H1 (cell line): ENCODE data around the gene AP1M1.

Experiments used
- BRCA1 ChIP-seq: IDR thresholded peaks from 2 replicates; pipeline ENCODE4 v1.6.1; 2012; ENCODE audit warnings: low read depth, low read length, improper control_type of control experiment
- CBX8 ChIP-seq: fragments of 300-800, 300-1000 bp; sonication (generic); IDR thresholded peaks from 2 replicates; pipeline ENCODE4 v1.7.1; 2016; ENCODE audit warnings: low read depth, low read length, borderline replicate concordance
- CHD1 ChIP-seq: IDR thresholded peaks from 2 replicates; pipeline ENCODE4 v1.6.1; 2012; ENCODE audit warnings: low read depth, low read length, improper control_type of control experiment
- CHD2 ChIP-seq: IDR thresholded peaks from 2 replicates; pipeline ENCODE4 v1.6.1; 2012; ENCODE audit warnings: low read length, improper control_type of control experiment
- EZH2 ChIP-seq: fragments of 200-600 bp; sonication (generic); IDR thresholded peaks from 2 replicates; pipeline ENCODE4 v1.7.1; 2012; ENCODE audit warnings: low read depth, mild to moderate bottlenecking, moderate library complexity, low read length, inconsistent platforms; ENCODE audit not compliant: severe bottlenecking
- POLR2A ChIP-seq, 2 experiments: IDR thresholded peaks; 1 replicate in 1 of 2; 2 replicates in 1 of 2; pipeline ENCODE4 v1.6.1; 2011; ENCODE audit warnings: low read depth in 2 of 2, low read length in 2 of 2, mild to moderate bottlenecking in 2 of 2; ENCODE audit errors: control extremely low read depth in 1 of 2
- POLR2AphosphoS5 ChIP-seq: IDR thresholded peaks from 2 replicates; pipeline ENCODE4 v1.6.1; 2011; ENCODE audit warnings: low read depth, low read length
- TF ChIP-seq, protein P1 (sequence below): IDR thresholded peaks from 2 replicates; pipeline ENCODE4 v1.6.1; 2011; ENCODE audit warnings: low read length, improper control_type of control experiment
- TF ChIP-seq, protein P2 (sequence below), 3 experiments: IDR thresholded peaks; 1 replicate in 2 of 3; 2 replicates in 1 of 3; pipeline versions ENCODE4 v1.5.1 to v1.6.1; 2011; ENCODE audit warnings: low read length in 3 of 3, mild to moderate bottlenecking in 3 of 3, inconsistent platforms in 2 of 3, low read depth in 1 of 3, moderate library complexity in 1 of 3; ENCODE audit not compliant: insufficient read depth in 1 of 3; ENCODE audit errors: control extremely low read depth in 1 of 3
- TF ChIP-seq, protein P3 (sequence below): IDR thresholded peaks from 2 replicates; pipeline ENCODE4 v1.6.1; 2012; ENCODE audit warnings: inconsistent platforms

DNA sequence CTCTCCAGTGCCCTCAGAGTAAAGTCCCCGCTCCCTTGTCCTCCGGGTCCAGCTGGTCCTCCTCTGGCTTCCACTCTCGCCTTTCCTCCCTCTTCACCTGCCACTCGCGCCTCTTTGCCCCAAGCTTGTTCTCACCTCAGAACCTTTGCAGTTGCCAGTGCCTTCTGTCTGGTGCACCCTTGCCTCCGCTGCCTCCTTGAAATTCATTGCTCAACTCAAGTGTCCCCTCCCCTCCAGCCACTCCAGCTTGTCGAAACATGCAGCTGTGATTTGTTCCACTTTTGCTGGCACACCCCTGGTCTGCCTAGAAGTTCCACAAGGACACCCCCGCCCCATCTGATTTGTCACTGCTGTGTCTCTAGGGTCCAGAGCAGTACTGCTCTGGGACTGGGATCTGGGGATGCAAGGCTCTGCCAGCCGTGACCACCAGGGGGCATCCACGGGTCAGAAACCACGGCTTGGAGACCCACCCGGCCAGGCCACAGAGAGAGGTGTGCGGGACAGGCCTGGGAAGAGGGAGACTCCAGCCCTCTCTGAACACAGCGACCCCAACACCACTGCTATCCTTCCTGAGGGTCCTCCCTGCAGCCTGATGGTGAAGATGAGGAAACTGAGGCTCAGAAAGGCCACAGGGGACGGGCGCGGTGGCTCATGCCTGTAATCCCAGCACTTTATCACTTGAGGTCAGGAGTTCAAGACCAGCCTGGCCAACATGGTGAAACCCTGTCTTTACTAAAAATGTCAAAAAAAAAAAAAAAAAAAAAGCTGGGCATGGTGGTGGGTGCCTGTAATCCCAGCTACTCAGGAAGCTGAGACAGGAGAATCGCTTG, 49.9 kb downstream of the AP1M1 start:
- TF ChIP-seq CHD2 (no peak), POLR2A (IDR thresholded peaks at IDR 0.05; ENCODE audit: control extremely low read depth in 1 of 2, low read depth in 2 of 2, low read length in 2 of 2) (no peak), POLR2AphosphoS5 (no peak), CBX8 (no peak), BRCA1 (no peak; the same call in 1 of the 2 replicates), CHD1 (no peak), EZH2 (no peak)
- TF ChIP-seq, protein P1, sequence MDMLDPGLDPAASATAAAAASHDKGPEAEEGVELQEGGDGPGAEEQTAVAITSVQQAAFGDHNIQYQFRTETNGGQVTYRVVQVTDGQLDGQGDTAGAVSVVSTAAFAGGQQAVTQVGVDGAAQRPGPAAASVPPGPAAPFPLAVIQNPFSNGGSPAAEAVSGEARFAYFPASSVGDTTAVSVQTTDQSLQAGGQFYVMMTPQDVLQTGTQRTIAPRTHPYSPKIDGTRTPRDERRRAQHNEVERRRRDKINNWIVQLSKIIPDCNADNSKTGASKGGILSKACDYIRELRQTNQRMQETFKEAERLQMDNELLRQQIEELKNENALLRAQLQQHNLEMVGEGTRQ, result no peak
- TF ChIP-seq, protein P2, sequence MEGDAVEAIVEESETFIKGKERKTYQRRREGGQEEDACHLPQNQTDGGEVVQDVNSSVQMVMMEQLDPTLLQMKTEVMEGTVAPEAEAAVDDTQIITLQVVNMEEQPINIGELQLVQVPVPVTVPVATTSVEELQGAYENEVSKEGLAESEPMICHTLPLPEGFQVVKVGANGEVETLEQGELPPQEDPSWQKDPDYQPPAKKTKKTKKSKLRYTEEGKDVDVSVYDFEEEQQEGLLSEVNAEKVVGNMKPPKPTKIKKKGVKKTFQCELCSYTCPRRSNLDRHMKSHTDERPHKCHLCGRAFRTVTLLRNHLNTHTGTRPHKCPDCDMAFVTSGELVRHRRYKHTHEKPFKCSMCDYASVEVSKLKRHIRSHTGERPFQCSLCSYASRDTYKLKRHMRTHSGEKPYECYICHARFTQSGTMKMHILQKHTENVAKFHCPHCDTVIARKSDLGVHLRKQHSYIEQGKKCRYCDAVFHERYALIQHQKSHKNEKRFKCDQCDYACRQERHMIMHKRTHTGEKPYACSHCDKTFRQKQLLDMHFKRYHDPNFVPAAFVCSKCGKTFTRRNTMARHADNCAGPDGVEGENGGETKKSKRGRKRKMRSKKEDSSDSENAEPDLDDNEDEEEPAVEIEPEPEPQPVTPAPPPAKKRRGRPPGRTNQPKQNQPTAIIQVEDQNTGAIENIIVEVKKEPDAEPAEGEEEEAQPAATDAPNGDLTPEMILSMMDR (IDR thresholded peaks at IDR 0.05; ENCODE audit: control extremely low read depth in 1 of 3, insufficient read depth in 1 of 3, low read depth in 1 of 3, low read length in 3 of 3), result peak; percentile 97 to 98 (median 98)
- TF ChIP-seq, protein P3, sequence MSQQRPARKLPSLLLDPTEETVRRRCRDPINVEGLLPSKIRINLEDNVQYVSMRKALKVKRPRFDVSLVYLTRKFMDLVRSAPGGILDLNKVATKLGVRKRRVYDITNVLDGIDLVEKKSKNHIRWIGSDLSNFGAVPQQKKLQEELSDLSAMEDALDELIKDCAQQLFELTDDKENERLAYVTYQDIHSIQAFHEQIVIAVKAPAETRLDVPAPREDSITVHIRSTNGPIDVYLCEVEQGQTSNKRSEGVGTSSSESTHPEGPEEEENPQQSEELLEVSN, result no peak
